HK-2 (cell line): ENCODE data around the gene SLITRK1.

Source experiments
- DNase-seq: peaks from one replicate; pipeline ENCODE4 v3.0.0-alpha.2; 2018; ENCODE audit not compliant: unreplicated experiment

The SLITRK1 gene

DNA sequence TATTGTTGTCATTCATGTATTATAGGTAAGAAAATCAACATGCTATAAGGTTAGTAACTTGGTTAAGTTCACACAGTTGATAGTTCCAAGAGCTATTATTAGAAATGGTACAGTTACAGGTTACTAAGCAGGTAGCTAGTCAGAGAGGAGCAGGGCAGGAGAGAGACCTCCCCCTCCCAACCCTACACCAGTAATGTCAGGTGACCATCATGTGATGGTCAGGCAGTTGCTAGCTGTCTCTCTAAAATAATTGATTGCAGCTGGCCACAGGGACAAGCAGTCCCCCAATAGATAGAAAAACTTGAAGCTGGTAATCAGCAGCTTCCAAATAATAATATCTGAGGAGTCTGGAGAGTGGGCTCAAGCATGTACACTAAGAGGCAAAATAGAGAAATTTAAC, 14.6 kb downstream of the SLITRK1 start:
- DNase-seq, result no peak

DNA sequence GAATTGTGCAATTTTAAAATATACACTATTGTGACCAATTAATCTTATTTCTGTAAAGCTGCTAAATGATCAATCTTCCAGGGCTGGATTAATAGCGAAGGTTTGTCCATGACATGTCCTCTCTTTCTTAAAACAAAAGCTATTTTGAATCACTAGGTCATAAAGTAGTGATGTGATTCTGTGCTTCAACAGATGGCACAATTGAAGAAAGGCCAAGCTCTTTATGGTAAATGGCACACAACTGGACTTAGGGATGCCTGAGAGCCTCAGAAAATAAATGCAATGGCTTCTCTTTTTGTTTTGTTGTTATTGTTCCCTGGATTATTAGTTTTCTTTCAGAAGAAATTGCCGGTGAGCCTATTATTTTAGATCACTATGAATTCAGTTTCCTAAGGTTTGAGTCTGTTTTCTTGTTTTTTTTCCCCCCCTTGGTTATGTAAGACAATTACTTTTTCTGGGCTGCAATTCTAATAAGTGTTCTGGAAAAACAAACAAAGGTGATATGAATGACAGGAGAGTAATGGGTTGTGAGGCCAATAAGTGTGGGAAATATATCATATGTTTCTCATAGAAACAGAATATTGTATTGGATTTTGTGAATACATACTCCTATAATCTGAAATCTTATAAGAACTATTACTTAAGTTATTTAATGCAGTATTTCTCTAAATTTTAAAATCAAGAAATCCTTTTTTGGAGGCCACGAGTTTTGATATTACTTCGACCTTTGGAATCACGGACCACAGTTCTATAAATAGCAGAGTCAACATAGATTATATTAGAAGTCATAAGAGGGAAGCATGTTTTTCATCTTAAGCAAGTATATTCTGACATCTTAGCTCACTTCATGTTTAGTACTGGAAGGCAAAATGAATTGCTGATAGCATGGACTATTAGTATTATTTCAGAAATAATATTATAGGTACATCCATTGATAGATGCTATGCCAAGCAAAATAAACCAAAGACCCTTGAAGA, 16.8 kb downstream of the SLITRK1 start:
- no peak for DNase-seq

DNA sequence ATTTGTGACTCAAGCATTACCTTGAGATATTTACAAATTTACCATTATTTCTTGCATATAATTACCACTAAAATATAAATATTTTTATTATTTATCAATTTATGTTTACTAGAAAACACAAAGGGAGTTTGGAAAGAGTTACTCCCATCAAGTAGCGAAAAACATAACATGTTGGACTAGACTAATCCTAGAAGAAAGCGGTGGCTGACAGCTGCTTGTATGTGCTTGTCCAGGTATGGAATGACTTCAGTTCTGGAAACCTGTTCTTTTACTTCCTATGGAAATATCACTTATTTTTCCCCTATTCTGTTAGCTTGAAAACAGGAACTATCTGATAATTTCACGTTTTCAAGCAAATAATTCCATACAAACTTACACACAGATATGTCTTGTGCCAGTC, 28.5 kb downstream of the SLITRK1 start:
- no peak for DNase-seq

DNA sequence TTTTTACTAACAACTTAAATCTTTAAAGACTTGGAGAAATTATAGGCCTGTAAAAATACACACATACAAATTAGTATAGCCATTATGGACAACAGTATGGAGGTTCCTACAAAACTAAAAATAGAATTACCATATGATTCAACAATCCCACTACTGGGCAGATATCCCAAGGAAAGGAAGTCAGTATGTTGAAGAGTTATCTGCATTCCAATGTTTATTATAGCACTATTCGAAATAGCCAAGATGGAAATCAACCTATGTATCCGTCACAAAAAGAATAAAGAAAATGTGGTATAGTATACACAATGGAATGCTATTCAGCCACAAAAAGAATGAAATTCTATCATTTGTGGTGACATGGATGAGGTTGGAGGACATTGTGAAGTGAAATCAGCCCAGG, 37.2 kb downstream of the SLITRK1 start:
- no peak for DNase-seq

DNA sequence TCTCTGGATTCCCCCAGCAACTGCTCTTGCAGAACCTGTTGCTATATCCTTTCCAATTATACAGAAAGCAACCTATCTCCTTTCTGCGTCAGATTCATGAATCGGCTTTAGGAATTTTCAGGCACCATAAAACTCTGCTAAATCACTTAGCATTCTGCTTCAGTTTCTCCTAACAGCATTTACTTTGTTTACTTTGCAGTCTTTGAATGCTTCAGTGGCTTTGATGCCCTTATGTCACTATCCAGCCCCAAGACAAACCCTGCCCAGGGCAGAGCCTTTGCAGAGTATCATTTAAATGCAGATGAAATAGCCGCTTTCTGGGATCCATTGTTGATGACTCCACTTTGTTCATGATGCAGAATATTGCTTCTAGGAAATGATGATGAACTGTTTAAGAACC, 43.1 kb downstream of the SLITRK1 start:
- DNase-seq, result no peak

DNA sequence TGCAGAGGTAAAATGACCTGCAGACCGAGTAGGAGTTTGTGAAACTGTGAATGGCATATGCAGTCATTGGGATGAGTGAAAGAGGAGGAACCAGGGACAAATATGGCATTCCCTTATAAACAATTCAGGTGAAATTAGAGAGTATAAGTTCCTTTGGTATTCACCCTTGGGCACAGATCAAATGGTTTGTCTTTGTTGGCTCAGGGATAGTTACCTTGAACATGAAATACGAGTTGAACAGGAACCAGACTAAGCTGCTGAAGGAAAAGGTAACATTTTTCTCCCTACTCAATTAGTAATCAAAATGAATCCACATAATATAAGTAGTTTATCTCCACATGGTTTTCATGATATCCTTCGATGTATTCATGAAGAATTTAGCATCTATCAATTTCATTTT, 50.5 kb downstream of the SLITRK1 start:
- no peak for DNase-seq

DNA sequence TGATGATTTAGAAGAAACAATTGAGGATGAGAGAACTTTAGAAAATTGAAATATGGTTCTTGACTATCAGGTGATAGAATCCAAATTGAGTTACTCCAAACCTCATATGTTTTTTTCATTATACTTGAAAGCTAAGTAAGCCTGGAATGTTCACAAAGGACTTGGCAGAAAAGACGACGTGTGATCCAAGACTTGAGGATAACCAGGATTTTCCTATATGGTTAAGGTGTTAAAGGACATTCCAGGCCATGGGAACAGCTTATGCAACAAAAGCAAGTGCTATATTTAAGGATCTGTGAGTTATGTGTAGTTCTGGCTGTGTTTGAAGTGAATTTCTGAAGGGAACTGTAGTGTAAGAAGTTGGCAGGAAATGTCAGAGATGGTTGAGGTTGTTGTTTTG, 52.5 kb downstream of the SLITRK1 start:
- no peak for DNase-seq

DNA sequence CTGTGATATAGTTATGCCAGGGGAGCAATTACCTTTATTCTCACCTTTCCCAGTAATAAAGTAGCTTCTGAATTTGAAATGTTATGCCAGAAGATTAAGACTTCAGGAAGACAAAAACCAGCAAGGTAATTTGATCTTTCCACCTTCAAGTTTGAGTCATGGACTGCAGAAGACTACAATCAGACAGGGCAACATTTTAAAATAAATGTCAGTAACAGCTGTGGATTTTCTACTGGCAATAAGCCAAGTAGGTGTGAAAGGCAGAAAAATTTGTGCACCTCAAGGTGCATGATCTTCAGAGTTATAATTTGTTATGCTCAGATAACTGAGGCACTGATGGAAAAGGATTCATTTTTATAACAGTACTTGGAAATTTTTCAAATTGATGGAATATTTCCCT, 54.9 kb downstream of the SLITRK1 start:
- DNase-seq, result no peak
